ENCODE results near the gene PPFIBP2.

DNA sequence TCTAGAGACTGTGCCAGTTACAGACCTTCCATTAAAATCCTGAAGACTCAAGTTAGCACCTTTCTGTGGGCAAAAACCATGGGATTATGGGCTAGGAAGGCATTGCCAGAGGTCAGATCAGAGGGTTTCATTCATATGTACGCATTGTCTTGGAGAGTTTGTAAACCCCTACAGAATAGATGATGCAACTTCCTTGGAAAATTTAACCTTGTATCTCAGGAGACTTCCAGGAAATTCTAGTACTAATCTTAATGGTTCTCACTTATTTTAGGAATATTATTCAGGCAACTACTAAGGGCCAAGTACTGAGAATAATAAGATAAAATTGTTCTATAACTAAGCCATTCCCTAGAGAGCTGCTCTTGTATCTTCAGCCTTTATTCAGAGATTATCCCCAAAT is 21.5 kb upstream of the PPFIBP2 start:
- TF ChIP-seq, protein P1, sequence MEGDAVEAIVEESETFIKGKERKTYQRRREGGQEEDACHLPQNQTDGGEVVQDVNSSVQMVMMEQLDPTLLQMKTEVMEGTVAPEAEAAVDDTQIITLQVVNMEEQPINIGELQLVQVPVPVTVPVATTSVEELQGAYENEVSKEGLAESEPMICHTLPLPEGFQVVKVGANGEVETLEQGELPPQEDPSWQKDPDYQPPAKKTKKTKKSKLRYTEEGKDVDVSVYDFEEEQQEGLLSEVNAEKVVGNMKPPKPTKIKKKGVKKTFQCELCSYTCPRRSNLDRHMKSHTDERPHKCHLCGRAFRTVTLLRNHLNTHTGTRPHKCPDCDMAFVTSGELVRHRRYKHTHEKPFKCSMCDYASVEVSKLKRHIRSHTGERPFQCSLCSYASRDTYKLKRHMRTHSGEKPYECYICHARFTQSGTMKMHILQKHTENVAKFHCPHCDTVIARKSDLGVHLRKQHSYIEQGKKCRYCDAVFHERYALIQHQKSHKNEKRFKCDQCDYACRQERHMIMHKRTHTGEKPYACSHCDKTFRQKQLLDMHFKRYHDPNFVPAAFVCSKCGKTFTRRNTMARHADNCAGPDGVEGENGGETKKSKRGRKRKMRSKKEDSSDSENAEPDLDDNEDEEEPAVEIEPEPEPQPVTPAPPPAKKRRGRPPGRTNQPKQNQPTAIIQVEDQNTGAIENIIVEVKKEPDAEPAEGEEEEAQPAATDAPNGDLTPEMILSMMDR (IDR thresholded peaks at IDR 0.05) = no peak
- no peak for TF ChIP-seq POLR2A (IDR thresholded peaks at IDR 0.05)
- TF ChIP-seq POLR2AphosphoS5 (IDR thresholded peaks at IDR 0.05) = no peak

All from breast epithelium (tissue), 3 donors.